NB4 (cell line): ENCODE results near the gene TCP11L2.
"Not testable (repeated sequence)": the region's sequence is repeated elsewhere in the genome, so short reads cannot be mapped to it uniquely, and the experiment has no call there.

ENCODE experiments used
- DNase-seq: peaks from one replicate; pipeline ENCODE4 v3.0.0; 2010; ENCODE audit warnings: low read depth
- H3K4me3 ChIP-seq: one replicate; pipeline ENCODE4 v1.5.1; 2011; ENCODE audit warnings: mild to moderate bottlenecking, low read depth, low read length, moderate library complexity
- CTCF ChIP-seq: IDR thresholded peaks from one replicate; pipeline ENCODE4 v1.5.1; 2012; ENCODE audit warnings: low read depth, low read length
- MAX ChIP-seq: IDR thresholded peaks from 2 replicates; pipeline ENCODE4 v1.6.1; 2011; ENCODE audit warnings: low read depth, low read length
- MYC ChIP-seq: IDR thresholded peaks from 2 replicates; pipeline ENCODE4 v1.6.1; 2011; ENCODE audit warnings: low read depth, low read length
- POLR2A ChIP-seq: IDR thresholded peaks from 2 replicates; pipeline ENCODE4 v1.6.1; 2011; ENCODE audit warnings: mild to moderate bottlenecking; ENCODE audit not compliant: insufficient read length; ENCODE audit errors: extremely low read depth

The TCP11L2 gene

GRCh38 chr12:106280106-106280505 is 22.4 kb upstream of the TCP11L2 start:
- H3K4me3 ChIP-seq, result no peak overlapping the region
- TF ChIP-seq POLR2A (no peak), MAX (no peak), CTCF (no peak), MYC (no peak)
- DNase-seq, result no peak

- DNase-seq, result no peak
- no peak for TF ChIP-seq MYC
- no peak for TF ChIP-seq MAX
- no peak for TF ChIP-seq POLR2A
- TF ChIP-seq CTCF, result no peak
- H3K4me3 ChIP-seq, result no peak overlapping the region
Observed at GRCh38 chr12:106281056-106281782, 21.3 kb upstream of the TCP11L2 start.

GRCh38 chr12:106281804-106282203 is 20.7 kb upstream of the TCP11L2 start:
- TF ChIP-seq MYC (no peak), MAX (no peak), POLR2A (no peak), CTCF (no peak)
- no peak for DNase-seq
- no peak overlapping the region for H3K4me3 ChIP-seq

- H3K4me3 ChIP-seq, result no peak overlapping the region
- DNase-seq, result peak; percentile 69
- TF ChIP-seq MAX (no peak), CTCF (peak; percentile 79)
Observed at GRCh38 chr12:106282457-106283097, 20.0 kb upstream of the TCP11L2 start.

GRCh38 chr12:106284358-106285105 is 18.0 kb upstream of the TCP11L2 start:
- DNase-seq, result no peak
- no peak overlapping the region for H3K4me3 ChIP-seq
- TF ChIP-seq MAX, result no peak
- TF ChIP-seq MYC, result no peak
- TF ChIP-seq POLR2A, result no peak

GRCh38 chr12:106285982-106286381 is 16.6 kb upstream of the TCP11L2 start:
- no peak for DNase-seq
- H3K4me3 ChIP-seq, result no peak overlapping the region
- TF ChIP-seq MYC (no peak), MAX (no peak), CTCF (no peak), POLR2A (no peak)

- H3K4me3 ChIP-seq, DNase-seq: not testable (repeated sequence)
Observed at GRCh38 chr12:106286576-106287162, 15.9 kb upstream of the TCP11L2 start.
